Activated T-helper 2 cell treated with anti-CD3 and anti-CD28 coated beads, Interferon-gamma antibody, Interleukin-2, Interleukin-4, amounts not matched to agents 10 μg/mL and 5 μg/mL and 100 μg/mL, durations not matched to agents 14 hours and 24 hours and 36 hours (primary cell): Measurements from ENCODE around the gene BCL10. TPM values are rescaled to one million over a fixed set of nuclear protein-coding genes. Genes with fewer than 3 reads are reported as not detected.
A peak's percentile ranks its signal among the peaks of the same experiment; 100 is the strongest.
"Not testable (repeated sequence)": the region's sequence is repeated elsewhere in the genome, so short reads cannot be mapped to it uniquely, and the experiment has no call there.

ENCODE experiments used
- DNase-seq: peaks from one replicate; pipeline ENCODE4 v3.0.0; 2021; ENCODE audit warnings: low spot score
- H3K27ac Mint-ChIP-seq: one replicate; pipeline ENCODE4 v1.8.0; 2021; ENCODE audit warnings: mixed read lengths
- H3K27me3 Mint-ChIP-seq: one replicate; pipeline ENCODE4 v1.8.0; 2021; ENCODE audit warnings: low read depth, mixed read lengths
- H3K36me3 Mint-ChIP-seq: one replicate; pipeline ENCODE4 v1.8.0; 2021; ENCODE audit warnings: low read depth, mixed read lengths
- H3K4me1 Mint-ChIP-seq: one replicate; pipeline ENCODE4 v1.8.0; 2021; ENCODE audit warnings: low read depth, mixed read lengths
- H3K4me3 Mint-ChIP-seq: one replicate; pipeline ENCODE4 v1.8.0; 2021; ENCODE audit warnings: low read depth, mild to moderate bottlenecking, moderate library complexity, mixed read lengths
- H3K9me3 Mint-ChIP-seq: one replicate; pipeline ENCODE4 v1.8.0; 2021; ENCODE audit warnings: mixed read lengths
- intact Hi-C: fragments of 100-400 bp; cut with micrococcal nuclease; formaldehyde crosslinking; loops from one replicate; pipeline ENCODE4 v1.15.1; 2023
- total RNA-seq: library from RNA; stranded (reverse); gene quantifications from 2 replicates; pipeline ENCODE4 v1.2.3, GENCODE V29; 2022

The BCL10 gene
- total RNA-seq, 1 donor from 2014 or later: 24.4 TPM

DNA sequence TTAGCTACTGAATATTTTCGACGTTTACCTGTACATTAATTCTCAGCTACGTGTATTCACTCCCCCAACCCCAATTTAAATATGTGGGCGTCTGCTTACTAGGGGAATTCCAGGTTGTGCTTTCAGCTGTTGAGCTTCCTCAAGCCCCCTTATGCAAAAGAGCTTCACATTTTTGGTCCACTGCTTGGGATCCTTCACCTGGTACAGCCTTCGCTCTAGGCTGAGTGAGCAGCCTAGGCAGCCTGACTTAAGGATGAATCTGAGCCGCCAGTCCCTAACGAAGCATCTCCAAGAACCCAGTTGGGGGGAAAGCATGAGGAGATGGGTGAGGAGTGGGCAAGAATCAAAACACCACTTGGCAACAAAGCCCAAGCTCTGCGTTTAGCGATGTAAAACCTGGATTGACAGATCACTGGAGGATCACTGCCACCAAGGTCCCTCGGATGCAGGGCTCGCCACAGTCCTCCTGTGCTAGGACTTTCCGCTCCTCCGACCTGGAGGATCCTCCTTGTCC lies 674 bp downstream of the BCL10 start:
- Mint-ChIP-seq H3K27me3 (peaks cover 6% of the 10 kb centered on the region), H3K9me3 (no peaks in the 10 kb centered on the region), H3K27ac (peak overlapping the region; percentile 87), H3K4me3 (peak overlapping the region; percentile 83), H3K4me1 (peaks cover 52% of the 10 kb centered on the region), H3K36me3 (peaks cover 37% of the 10 kb centered on the region)
- no peak for DNase-seq
- intact Hi-C loops: loop anchor here (1.0 to 10.0 kb wide), 8 partner anchors 16 to 1128 kb away; partner anchors contain the start of genes C1orf52, CTBS, GNG5 and ODF2L

GRCh38 chr1:85274969-85275453 lies 1.4 kb downstream of the BCL10 start:
- H3K36me3 Mint-ChIP-seq: peaks cover 42% of the 10 kb centered on the region
- H3K4me1 Mint-ChIP-seq: peaks cover 52% of the 10 kb centered on the region
- DNase-seq: no peak
- no peaks in the 10 kb centered on the region for H3K9me3 Mint-ChIP-seq
- peak overlapping the region; percentile 83 for H3K4me3 Mint-ChIP-seq
- peaks cover 5% of the 10 kb centered on the region for H3K27me3 Mint-ChIP-seq
- peak overlapping the region; percentile 87 for H3K27ac Mint-ChIP-seq
- intact Hi-C loops: loop anchor here (5.0 to 10.0 kb wide), 6 partner anchors 213 to 1128 kb away; partner anchors contain the start of genes CTBS, GNG5, ODF2L and SPATA1

DNA sequence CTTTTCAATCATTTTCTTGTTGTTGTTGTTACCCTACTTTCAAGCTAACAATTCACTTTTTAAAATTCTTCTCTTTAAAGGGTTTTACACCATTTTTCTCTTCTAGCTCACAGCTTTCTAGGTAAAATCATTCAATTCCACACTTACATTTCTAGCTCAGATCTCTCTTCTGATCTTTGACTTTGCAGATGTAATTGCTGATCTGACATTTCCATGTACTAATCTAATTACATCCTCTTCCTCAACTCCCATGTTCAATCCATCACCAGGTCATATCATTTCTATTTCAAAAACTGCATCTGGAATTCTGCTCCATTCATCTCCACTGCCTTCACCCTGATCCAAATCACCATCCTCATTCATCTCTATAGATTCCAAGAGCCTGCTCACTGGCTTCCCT lies 3.0 kb downstream of the BCL10 start:
- intact Hi-C loops: loop anchor here (10.0 kb wide), 1 partner anchor 579 kb away; the partner anchor contains the start of gene SSX2IP
- Mint-ChIP-seq H3K36me3 (peaks cover 51% of the 10 kb centered on the region), H3K27ac (no peak overlapping the region), H3K4me3 (no peak overlapping the region), H3K27me3 (no peaks in the 10 kb centered on the region), H3K9me3 (no peaks in the 10 kb centered on the region), H3K4me1 (peaks cover 39% of the 10 kb centered on the region)
- DNase-seq: no peak

- Mint-ChIP-seq H3K4me1 (peaks cover 24% of the 10 kb centered on the region), H3K27ac (peak overlapping the region; percentile 28), H3K27me3 (no peaks in the 10 kb centered on the region), H3K9me3 (no peaks in the 10 kb centered on the region), H3K4me3 (no peak overlapping the region), H3K36me3 (peaks cover 49% of the 10 kb centered on the region)
- intact Hi-C loops: no loop called here
- DNase-seq: no peak
These were observed 7.4 kb downstream of the BCL10 start for GRCh38 chr1:85268801-85269585.

DNA sequence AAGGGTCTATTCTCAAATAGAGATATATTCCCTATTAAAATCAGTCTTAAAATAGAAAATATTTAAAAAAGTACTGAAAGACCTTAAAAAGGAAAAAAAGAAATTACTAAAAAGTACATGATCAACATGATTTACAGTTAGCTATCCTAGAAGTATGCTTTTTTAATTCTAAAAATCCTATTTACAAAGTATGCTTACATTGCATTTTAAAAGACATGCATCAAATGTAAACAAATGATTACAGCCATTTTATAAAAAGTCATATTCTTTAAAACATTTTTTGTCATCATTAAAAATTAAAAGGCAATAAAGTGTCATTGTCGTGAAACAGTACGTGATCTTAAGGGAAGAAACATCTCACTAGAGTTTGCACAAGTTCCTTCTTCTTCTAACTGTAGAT lies 9.1 kb downstream of the BCL10 start:
- intact Hi-C loops: no loop called here
- H3K4me1 Mint-ChIP-seq: peaks cover 12% of the 10 kb centered on the region
- no peaks in the 10 kb centered on the region for H3K9me3 Mint-ChIP-seq
- no peak for DNase-seq
- peaks cover 45% of the 10 kb centered on the region for H3K36me3 Mint-ChIP-seq
- H3K4me3 Mint-ChIP-seq: no peak overlapping the region
- H3K27me3 Mint-ChIP-seq: no peaks in the 10 kb centered on the region
- H3K27ac Mint-ChIP-seq: no peak overlapping the region

- Mint-ChIP-seq H3K27ac (no peak overlapping the region), H3K27me3 (no peaks in the 10 kb centered on the region), H3K36me3 (peaks cover 26% of the 10 kb centered on the region), H3K4me3 (no peak overlapping the region), H3K9me3 (peaks cover 5% of the 10 kb centered on the region), H3K4me1 (peaks cover 10% of the 10 kb centered on the region)
- intact Hi-C loops: no loop called here
- no peak for DNase-seq
These were observed 12.3 kb downstream of the BCL10 start for GRCh38 chr1:85264150-85264549.

DNA sequence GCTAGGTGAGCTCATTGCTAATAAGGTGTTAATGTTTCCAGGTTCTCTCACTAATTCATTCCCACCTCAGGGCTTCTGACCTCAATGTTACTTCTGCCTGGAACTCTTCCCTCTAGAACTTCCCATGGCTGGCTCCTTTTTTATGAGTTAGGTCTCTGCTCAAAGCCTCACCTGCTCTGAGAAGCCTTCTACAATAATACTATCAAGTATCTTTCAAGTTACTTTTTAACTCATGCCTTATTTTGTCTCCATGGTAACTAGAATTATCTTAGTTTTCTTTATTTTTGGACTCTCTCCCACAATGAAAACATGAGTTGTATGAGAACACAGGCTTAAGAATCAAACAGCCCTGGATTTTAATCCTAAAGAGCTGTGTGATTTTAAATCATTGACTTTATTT lies 13.4 kb downstream of the BCL10 start:
- intact Hi-C loops: no loop called here
- Mint-ChIP-seq H3K9me3 (peaks cover 5% of the 10 kb centered on the region), H3K4me3 (no peak overlapping the region), H3K36me3 (peaks cover 30% of the 10 kb centered on the region), H3K27ac (no peak overlapping the region), H3K27me3 (no peaks in the 10 kb centered on the region), H3K4me1 (peaks cover 16% of the 10 kb centered on the region)
- DNase-seq: no peak

DNA sequence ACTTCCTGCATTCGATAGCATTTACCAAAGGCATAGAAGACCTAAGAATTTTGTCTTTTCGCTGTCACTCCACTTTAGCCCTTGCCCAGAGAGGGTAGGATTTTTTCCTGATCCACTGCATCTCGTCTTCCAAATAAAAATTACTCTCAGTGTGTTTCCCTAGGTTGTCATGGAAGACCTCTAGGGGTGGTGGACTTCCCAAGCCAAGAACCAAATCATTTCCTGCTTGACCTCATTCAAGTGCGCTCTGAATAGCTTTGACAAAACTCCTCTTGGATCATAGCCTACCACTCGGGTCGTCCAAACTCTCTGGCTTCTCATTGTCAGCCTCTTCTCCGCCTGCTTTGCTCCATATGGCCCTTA lies 16.5 kb downstream of the BCL10 start:
- no peak overlapping the region for H3K27ac Mint-ChIP-seq
- H3K4me1 Mint-ChIP-seq: peaks cover 25% of the 10 kb centered on the region
- H3K9me3 Mint-ChIP-seq: peaks cover 5% of the 10 kb centered on the region
- H3K4me3 Mint-ChIP-seq: peak overlapping the region; percentile 95
- intact Hi-C loops: loop anchor here (1.0 to 5.0 kb wide), 6 partner anchors 16 to 688 kb away; partner anchors contain the start of genes BCL10, CTBS and SYDE2
- H3K27me3 Mint-ChIP-seq: no peaks in the 10 kb centered on the region
- H3K36me3 Mint-ChIP-seq: peaks cover 45% of the 10 kb centered on the region
- no peak for DNase-seq

- Mint-ChIP-seq H3K4me3 (peak within 1 kb of the TSS; percentile 95), H3K36me3 (peaks cover 43% of the 10 kb centered on the region), H3K27ac (peak within 1 kb of the TSS; percentile 89), H3K9me3 (peaks cover 5% of the 10 kb centered on the region), H3K27me3 (no peaks in the 10 kb centered on the region), H3K4me1 (peaks cover 23% of the 10 kb centered on the region)
- peak; percentile 94 for DNase-seq
- intact Hi-C loops: loop anchor here (1.0 to 5.0 kb wide), 6 partner anchors 17 to 687 kb away; partner anchors contain the start of genes BCL10, CTBS and SYDE2
These were observed 17.1 kb downstream of the BCL10 start, which contains the start of gene C1orf52 for GRCh38 chr1:85259118-85259911. Gene C1orf52, minus strand, starts transcription at chr1:85259662. Its CDS starts 29 bp downstream, at chr1:85259633.

DNA sequence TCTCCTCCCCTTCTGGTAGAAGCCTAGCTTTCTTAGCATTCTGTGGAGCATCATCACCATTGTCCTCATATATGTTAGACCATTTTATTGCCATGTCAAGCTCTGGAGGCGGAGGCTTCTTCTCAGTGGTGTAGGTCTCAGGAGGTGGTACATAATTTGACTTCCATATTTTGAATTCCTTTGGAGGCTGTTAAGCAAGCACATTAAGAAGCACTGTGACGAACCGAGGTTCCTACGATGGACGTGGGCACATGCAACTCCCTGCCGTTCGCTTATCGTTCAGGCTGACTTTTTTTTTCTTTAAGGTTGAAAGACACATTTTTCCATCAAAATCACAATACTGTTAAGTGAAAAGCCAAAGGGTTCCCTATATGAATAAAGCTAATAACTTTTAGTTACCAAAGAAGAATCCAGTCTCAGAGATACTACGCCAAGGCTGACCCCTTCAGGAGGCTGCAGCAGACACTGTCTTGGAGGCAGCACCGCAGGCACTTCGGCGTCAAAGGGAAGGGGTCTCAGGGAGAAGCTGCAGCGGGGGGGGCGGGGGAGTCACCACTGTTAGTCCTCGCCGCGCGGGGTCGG lies 17.8 kb downstream of the BCL10 start:
- intact Hi-C loops: loop anchor here (1.0 to 5.0 kb wide), 6 partner anchors 18 to 686 kb away; partner anchors contain the start of genes BCL10, CTBS and SYDE2
- H3K36me3 Mint-ChIP-seq: peaks cover 42% of the 10 kb centered on the region
- peak overlapping the region; percentile 89 for H3K27ac Mint-ChIP-seq
- no peaks in the 10 kb centered on the region for H3K27me3 Mint-ChIP-seq
- DNase-seq: no peak
- peaks cover 23% of the 10 kb centered on the region for H3K4me1 Mint-ChIP-seq
- peak overlapping the region; percentile 95 for H3K4me3 Mint-ChIP-seq
- H3K9me3 Mint-ChIP-seq: peaks cover 5% of the 10 kb centered on the region

DNA sequence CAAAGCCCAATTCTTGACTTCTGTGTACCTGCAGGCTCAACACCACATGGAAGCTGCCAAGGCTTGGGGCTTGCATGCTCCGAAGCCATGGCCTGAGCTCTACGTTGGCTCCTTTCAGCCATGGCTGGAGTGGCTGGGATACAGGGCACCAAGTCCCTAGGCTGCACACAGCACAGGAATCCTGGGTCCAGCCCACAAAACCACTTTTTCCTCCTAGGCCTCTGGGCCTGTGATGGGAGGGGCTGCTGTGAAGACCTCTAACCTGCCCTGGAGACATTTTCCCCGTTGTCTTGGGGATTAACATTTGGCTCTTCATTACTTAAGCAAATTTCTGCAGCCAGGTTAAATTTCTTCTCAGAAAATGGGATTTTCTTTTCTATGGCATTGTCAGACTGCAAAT lies 27.4 kb downstream of the BCL10 start:
- H3K4me3 Mint-ChIP-seq, H3K9me3 Mint-ChIP-seq, H3K4me1 Mint-ChIP-seq, DNase-seq, H3K27me3 Mint-ChIP-seq, H3K27ac Mint-ChIP-seq, intact Hi-C loops: not testable (repeated sequence)
- peaks cover 36% of the 10 kb centered on the region for H3K36me3 Mint-ChIP-seq

DNA sequence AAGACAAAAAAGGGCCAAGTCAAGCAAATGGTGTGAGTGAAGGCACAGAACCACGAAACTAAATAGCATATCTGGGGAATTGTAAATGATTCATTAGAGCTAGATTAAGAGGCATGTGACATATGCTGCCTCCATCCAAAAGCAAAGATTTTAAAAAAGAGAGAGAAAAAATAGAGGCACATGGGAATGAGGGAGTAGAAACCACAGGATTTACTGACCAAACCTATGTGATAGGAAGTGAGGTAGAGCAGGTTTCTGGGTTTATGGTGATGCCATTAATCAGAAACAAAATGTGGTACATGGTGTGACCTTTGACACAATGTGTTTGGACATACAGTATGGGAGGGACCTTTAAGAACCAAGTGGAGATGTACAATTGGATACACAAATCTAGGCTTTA lies 30.5 kb downstream of the BCL10 start:
- no peak overlapping the region for H3K4me3 Mint-ChIP-seq
- intact Hi-C loops: no loop called here

More for the DNA sequence above, 30.5 kb downstream of the BCL10 start:
- Mint-ChIP-seq H3K36me3 (peaks cover 14% of the 10 kb centered on the region), H3K27ac (no peak overlapping the region), H3K27me3 (no peaks in the 10 kb centered on the region), H3K4me1 (peaks cover 11% of the 10 kb centered on the region), H3K9me3 (no peaks in the 10 kb centered on the region)
- no peak for DNase-seq
